ENCODE results near the gene CDADC1.

Gene CDADC1

DNA sequence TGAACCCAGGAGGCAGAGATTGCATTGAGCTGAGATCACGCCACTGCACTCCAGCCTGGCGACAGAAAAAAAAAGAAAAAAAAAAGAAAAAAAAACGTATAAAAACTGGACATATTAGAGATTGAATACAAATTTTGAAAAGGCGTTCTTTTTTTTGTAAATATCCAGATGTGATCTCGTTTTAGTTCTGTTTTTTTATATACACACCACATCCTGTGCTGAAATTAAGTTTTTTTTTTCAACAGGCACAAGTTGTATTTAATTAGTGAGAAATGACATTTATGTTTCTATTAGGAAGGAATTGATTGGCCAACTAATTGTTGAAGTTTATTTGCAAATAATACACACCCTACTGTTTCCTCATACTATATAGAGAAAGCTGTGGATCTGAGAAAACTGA lies 3.6 kb downstream of the CDADC1 start:
- H3K36me3 ChIP-seq (ENCODE audit: control insufficient read depth, insufficient read depth, low read length) = no peaks in the 10 kb centered on the region; the same call in 1 of the 2 replicates
- TF ChIP-seq CTCF (IDR thresholded peaks at IDR 0.05; ENCODE audit: insufficient read depth, low read length, poor library complexity, severe bottlenecking) = no peak
- H3K27me3 ChIP-seq (replicated peaks; ENCODE audit: control insufficient read depth, insufficient read depth, low read length) = no peaks in the 10 kb centered on the region
- H3K4me3 ChIP-seq (replicated peaks; ENCODE audit: low read depth, low read length) = no peak overlapping the region
- DNase-seq (ENCODE audit: extremely low read depth, insufficient read length) = no peak

DNA sequence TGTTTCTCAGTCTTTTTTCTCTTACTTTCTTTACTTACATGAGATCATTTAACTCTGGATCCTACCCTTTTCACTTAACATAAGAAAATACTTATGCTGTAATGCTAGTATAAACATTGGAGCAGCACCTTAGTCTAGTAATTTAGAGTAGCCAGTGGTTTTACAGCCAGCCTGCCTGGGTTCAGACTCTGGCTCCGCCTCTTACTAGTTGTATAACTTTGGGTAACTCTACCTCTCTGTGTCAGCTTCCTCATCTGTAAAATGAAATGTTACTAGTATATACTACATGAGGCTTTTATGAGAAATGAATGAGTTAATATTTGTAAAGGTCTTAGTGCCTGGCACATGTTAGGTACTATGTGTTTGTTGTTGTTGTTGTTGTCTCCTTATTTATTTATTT lies 5.6 kb downstream of the CDADC1 start:
- TF ChIP-seq CTCF (IDR thresholded peaks at IDR 0.05; ENCODE audit: insufficient read depth, low read length, poor library complexity, severe bottlenecking) = no peak
- no peak for DNase-seq (ENCODE audit: extremely low read depth, insufficient read length)
- Histone ChIP-seq H3K4me3 (replicated peaks; ENCODE audit: low read depth, low read length) (no peak overlapping the region), H3K27me3 (replicated peaks; ENCODE audit: control insufficient read depth, insufficient read depth, low read length) (no peaks in the 10 kb centered on the region), H3K36me3 (ENCODE audit: control insufficient read depth, insufficient read depth, low read length) (no peaks in the 10 kb centered on the region; the same call in 1 of the 2 replicates)

DNA sequence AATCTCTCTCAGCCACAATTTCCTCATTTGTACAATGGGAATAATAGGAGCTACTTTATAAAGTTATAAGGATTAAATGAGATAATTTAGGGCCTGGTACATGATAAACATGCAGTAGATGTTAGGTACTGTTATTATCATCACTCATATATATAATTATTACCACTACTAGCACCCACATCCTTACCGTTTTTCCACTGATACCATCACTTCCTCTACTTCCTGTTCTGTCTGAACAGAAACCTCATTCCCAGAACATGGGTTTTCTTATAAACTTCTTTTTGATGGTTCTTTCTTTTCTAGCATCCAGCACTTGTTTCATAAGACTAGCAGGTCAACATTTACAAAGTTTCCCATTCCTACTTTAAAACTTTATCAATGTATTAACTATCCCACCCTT lies 6.3 kb downstream of the CDADC1 start:
- no peaks in the 10 kb centered on the region; the same call in 1 of the 2 replicates for H3K36me3 ChIP-seq (ENCODE audit: control insufficient read depth, insufficient read depth, low read length)
- H3K4me3 ChIP-seq (replicated peaks; ENCODE audit: low read depth, low read length) = no peak overlapping the region
- TF ChIP-seq CTCF (IDR thresholded peaks at IDR 0.05; ENCODE audit: insufficient read depth, low read length, poor library complexity, severe bottlenecking) = no peak
- H3K27me3 ChIP-seq (replicated peaks; ENCODE audit: control insufficient read depth, insufficient read depth, low read length) = no peaks in the 10 kb centered on the region
- DNase-seq (ENCODE audit: extremely low read depth, insufficient read length) = no peak

DNA sequence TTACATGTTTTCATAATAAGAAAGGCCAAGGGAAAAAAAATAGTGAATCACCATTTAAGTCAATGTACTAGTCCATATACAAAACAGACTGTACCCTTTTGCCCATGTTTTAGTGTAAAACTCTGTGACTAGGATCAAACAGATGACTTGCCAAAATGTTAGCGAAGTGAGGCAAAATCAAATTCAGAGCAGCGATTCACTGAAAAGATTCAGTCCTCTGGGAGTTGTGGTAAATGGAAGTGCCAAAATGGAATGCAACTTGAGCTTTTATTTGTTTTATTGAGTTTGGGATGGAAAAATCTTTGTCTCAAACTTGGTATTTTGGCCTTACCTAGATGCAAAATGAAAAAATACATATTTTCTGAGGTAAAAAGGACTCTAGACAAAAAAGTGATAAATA lies 9.1 kb downstream of the CDADC1 start:
- no peak for DNase-seq (ENCODE audit: extremely low read depth, insufficient read length)
- no peak overlapping the region for H3K4me3 ChIP-seq (replicated peaks; ENCODE audit: low read depth, low read length)
- H3K36me3 ChIP-seq (ENCODE audit: control insufficient read depth, insufficient read depth, low read length) = peaks cover 2% of the 10 kb centered on the region; the same call in 1 of the 2 replicates
- TF ChIP-seq CTCF (IDR thresholded peaks at IDR 0.05; ENCODE audit: insufficient read depth, low read length, poor library complexity, severe bottlenecking) = no peak
- no peaks in the 10 kb centered on the region for H3K27me3 ChIP-seq (replicated peaks; ENCODE audit: control insufficient read depth, insufficient read depth, low read length)

GRCh38 chr13:49258089-49258796 lies 10.5 kb downstream of the CDADC1 start:
- Histone ChIP-seq H3K27me3 (replicated peaks; ENCODE audit: control insufficient read depth, insufficient read depth, low read length) (no peaks in the 10 kb centered on the region), H3K4me3 (replicated peaks; ENCODE audit: low read depth, low read length) (peak overlapping the region; percentile 48), H3K36me3 (ENCODE audit: control insufficient read depth, insufficient read depth, low read length) (peaks cover 2% of the 10 kb centered on the region; the same call in 1 of the 2 replicates)
- no peak for DNase-seq (ENCODE audit: extremely low read depth, insufficient read length)
- TF ChIP-seq CTCF (IDR thresholded peaks at IDR 0.05; ENCODE audit: insufficient read depth, low read length, poor library complexity, severe bottlenecking) = no peak

Measured in GM06990 (cell line).